ENCODE data around the gene ADCY2. TPM values are rescaled to one million over a fixed set of nuclear protein-coding genes. Genes with fewer than 3 reads are reported as not detected.

Gene ADCY2
- total RNA-seq, 1 donor from 2014 or later: 0.95 TPM

DNA sequence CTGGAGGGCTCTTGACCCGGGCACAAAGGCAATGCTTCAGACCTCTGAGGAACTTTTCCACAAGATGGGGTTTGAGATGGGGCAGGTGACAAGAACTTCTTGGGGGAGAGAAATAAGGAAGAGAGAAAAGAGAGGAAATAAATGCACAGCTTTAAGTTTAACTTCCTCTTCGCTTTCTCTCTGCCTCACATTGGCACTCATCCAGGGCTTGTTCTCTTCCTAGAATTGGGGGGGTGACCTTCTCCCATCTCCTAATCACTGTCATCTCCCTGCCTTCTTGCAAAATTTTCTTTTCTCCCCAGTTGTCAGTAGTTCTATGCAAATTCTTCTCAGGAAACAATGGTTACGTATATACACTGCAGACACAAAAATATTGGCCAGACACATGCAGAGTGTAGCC is 19.1 kb upstream of the ADCY2 start:
- no peaks in the 10 kb centered on the region for H3K4me1 Mint-ChIP-seq (ENCODE audit: low read depth)

DNA sequence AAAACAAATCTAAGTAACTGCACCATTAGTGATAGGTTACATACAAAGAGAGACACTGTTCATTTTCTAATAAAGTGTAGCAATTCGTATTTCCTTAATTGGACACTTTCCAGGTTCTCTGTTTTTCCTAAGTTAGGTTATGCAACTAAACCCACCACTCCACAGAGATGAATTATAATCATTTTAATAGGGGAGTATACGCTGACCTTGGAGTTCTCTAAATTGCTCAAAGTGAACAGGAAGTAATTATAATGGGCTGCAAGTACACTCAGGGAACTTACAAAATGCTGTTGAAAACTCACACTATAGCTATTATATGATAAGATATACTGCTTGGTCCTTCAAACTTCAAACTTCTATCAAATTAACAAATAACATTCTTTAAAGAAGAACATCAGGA is 18.2 kb upstream of the ADCY2 start:
- H3K27me3 Mint-ChIP-seq (ENCODE audit: low read depth): peaks cover 6% of the 10 kb centered on the region
- no peaks in the 10 kb centered on the region for H3K36me3 Mint-ChIP-seq (ENCODE audit: low read depth)
- H3K27ac Mint-ChIP-seq (ENCODE audit: unreplicated experiment): no peak overlapping the region
- H3K9me3 Mint-ChIP-seq (ENCODE audit: low read depth): no peaks in the 10 kb centered on the region
- TF ChIP-seq, protein P1, sequence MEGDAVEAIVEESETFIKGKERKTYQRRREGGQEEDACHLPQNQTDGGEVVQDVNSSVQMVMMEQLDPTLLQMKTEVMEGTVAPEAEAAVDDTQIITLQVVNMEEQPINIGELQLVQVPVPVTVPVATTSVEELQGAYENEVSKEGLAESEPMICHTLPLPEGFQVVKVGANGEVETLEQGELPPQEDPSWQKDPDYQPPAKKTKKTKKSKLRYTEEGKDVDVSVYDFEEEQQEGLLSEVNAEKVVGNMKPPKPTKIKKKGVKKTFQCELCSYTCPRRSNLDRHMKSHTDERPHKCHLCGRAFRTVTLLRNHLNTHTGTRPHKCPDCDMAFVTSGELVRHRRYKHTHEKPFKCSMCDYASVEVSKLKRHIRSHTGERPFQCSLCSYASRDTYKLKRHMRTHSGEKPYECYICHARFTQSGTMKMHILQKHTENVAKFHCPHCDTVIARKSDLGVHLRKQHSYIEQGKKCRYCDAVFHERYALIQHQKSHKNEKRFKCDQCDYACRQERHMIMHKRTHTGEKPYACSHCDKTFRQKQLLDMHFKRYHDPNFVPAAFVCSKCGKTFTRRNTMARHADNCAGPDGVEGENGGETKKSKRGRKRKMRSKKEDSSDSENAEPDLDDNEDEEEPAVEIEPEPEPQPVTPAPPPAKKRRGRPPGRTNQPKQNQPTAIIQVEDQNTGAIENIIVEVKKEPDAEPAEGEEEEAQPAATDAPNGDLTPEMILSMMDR (IDR thresholded peaks at IDR 0.05): no peak
- H3K4me1 Mint-ChIP-seq (ENCODE audit: low read depth): no peaks in the 10 kb centered on the region
- DNase-seq (ENCODE audit: low spot score): no peak
- no peak overlapping the region for H3K4me3 Mint-ChIP-seq (ENCODE audit: unreplicated experiment)

More for the DNA sequence above, 19.1 kb upstream of the ADCY2 start:
- no peaks in the 10 kb centered on the region for H3K36me3 Mint-ChIP-seq (ENCODE audit: low read depth)
- H3K27me3 Mint-ChIP-seq (ENCODE audit: low read depth): peaks cover 6% of the 10 kb centered on the region
- no peak overlapping the region for H3K4me3 Mint-ChIP-seq (ENCODE audit: unreplicated experiment)
- H3K9me3 Mint-ChIP-seq (ENCODE audit: low read depth): no peaks in the 10 kb centered on the region
- TF ChIP-seq, protein P1 (IDR thresholded peaks at IDR 0.05): no peak
- no peak for DNase-seq (ENCODE audit: low spot score)
- H3K27ac Mint-ChIP-seq (ENCODE audit: unreplicated experiment): no peak overlapping the region

DNA sequence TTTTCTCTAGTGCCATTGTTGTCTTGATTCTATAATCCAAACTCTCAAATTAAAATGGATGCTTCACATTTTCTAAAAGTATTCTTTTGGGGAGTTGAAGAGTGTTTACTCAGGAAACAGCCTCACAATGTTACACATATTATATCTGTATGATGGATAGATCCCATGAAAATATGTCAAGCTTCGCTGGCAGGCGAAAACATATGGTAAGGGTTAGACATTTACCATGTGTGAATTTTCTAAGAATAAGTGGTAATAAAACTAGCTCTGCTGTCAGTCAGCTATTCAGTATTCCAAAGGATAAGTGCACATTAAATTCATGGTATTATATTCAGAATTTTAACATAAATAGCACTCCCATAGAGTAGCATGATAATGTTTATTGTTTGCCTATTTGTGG is 13.3 kb upstream of the ADCY2 start:
- no peaks in the 10 kb centered on the region for H3K4me1 Mint-ChIP-seq (ENCODE audit: low read depth)
- no peaks in the 10 kb centered on the region for H3K36me3 Mint-ChIP-seq (ENCODE audit: low read depth)
- no peak overlapping the region for H3K27ac Mint-ChIP-seq (ENCODE audit: unreplicated experiment)
- no peak for DNase-seq (ENCODE audit: low spot score)
- TF ChIP-seq, protein P1 (IDR thresholded peaks at IDR 0.05): no peak
- H3K9me3 Mint-ChIP-seq (ENCODE audit: low read depth): no peaks in the 10 kb centered on the region
- H3K4me3 Mint-ChIP-seq (ENCODE audit: unreplicated experiment): no peak overlapping the region
- peaks cover 9% of the 10 kb centered on the region for H3K27me3 Mint-ChIP-seq (ENCODE audit: low read depth)

DNA sequence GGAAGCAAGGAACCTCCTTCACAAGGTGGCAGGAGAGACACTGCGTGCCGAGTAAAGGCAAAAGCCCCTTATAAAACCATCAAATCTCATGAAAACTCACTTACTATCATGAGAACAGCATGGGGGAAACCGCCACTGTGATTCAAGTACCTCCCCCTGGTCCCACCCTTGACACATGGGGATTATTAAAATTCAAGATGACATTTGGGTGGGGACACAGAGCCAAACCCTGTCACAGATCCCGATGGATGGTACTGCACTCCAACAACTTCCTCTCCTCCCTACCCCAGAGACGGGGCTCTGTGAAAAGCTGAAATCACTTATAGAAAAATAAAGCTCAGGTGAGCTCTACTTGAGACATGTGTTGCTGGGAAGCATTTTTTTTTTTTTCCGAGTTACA is 10.3 kb upstream of the ADCY2 start:
- Mint-ChIP-seq H3K9me3 (ENCODE audit: low read depth) (no peaks in the 10 kb centered on the region), H3K27ac (ENCODE audit: unreplicated experiment) (no peak overlapping the region), H3K4me1 (ENCODE audit: low read depth) (no peaks in the 10 kb centered on the region), H3K27me3 (ENCODE audit: low read depth) (peaks cover 20% of the 10 kb centered on the region), H3K36me3 (ENCODE audit: low read depth) (no peaks in the 10 kb centered on the region), H3K4me3 (ENCODE audit: unreplicated experiment) (no peak overlapping the region)
- no peak for DNase-seq (ENCODE audit: low spot score)
- TF ChIP-seq, protein P1 (IDR thresholded peaks at IDR 0.05): no peak

DNA sequence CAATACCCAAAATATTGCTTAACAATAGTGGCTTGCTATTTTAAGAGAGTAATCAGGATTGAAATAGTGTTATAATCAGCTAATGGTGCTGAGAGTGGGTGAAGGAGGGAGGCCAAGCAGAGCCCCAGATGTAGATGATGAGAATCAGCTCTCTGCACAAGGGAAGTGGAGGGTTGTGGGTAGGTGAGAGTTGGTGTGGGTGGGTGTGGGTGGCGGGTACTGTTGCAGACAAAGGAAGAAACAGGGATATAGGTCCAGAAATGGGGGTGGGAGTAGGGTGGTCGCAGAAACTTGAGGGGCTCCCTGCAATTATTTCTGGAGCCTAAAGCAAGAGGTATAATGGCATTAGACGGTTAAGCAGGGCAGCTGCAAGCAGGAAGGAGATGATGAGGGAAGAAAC is 7.4 kb upstream of the ADCY2 start:
- Mint-ChIP-seq H3K9me3 (ENCODE audit: low read depth) (no peaks in the 10 kb centered on the region), H3K36me3 (ENCODE audit: low read depth) (no peaks in the 10 kb centered on the region), H3K4me1 (ENCODE audit: low read depth) (no peaks in the 10 kb centered on the region), H3K4me3 (ENCODE audit: unreplicated experiment) (no peak overlapping the region), H3K27ac (ENCODE audit: unreplicated experiment) (no peak overlapping the region), H3K27me3 (ENCODE audit: low read depth) (peaks cover 21% of the 10 kb centered on the region)
- TF ChIP-seq, protein P1 (IDR thresholded peaks at IDR 0.05): no peak
- no peak for DNase-seq (ENCODE audit: low spot score)

All from chondrocyte (in vitro differentiated cells).